ENCODE measurements around the gene ZNF420. TPM values are rescaled to one million over a fixed set of nuclear protein-coding genes. Genes with fewer than 3 reads are reported as not detected.
"Not testable (repeated sequence)": the region's sequence is repeated elsewhere in the genome, so short reads cannot be mapped to it uniquely, and the experiment has no call there.

The ZNF420 gene
- total RNA-seq, 4 donors from 2014 or later = 6.1 to 53.5 (median 17.2) TPM

- intact Hi-C loops (cut with DNase I; ENCODE audit: low total_unique reads) = no loop called here
- no peak for DNase-seq
- TF ChIP-seq POLR2A (IDR thresholded peaks at IDR 0.05) (no peak), CTCF (IDR thresholded peaks at IDR 0.05) (no peak)
These were observed 4.1 kb upstream of the ZNF420 start for GRCh38 chr19:37074111-37074510.

GRCh38 chr19:37074819-37075362, 3.3 kb upstream of the ZNF420 start:
- Histone ChIP-seq H3K4me1 (peaks cover 0 to 8% of the 10 kb centered on the region in 2 donors), H3K36me3 (no peaks in the 10 kb centered on the region), H3K4me3 (no peak overlapping the region), H3K27me3 (no peaks in the 10 kb centered on the region), H3K27ac (no peak overlapping the region), H3K9me3 (no peaks in the 10 kb centered on the region)
- no peak for DNase-seq
- intact Hi-C loops (cut with DNase I; ENCODE audit: low total_unique reads) = no loop called here
- TF ChIP-seq POLR2A (IDR thresholded peaks at IDR 0.05) (no peak), CTCF (IDR thresholded peaks at IDR 0.05) (no peak)

More at GRCh38 chr19:37074111-37074510, 4.1 kb upstream of the ZNF420 start:
- Histone ChIP-seq H3K27me3 (no peaks in the 10 kb centered on the region), H3K4me1 (peaks cover 0 to 2% of the 10 kb centered on the region in 2 donors), H3K4me3 (no peak overlapping the region), H3K36me3 (no peaks in the 10 kb centered on the region), H3K9me3 (peaks cover 0 to 4% of the 10 kb centered on the region in 2 donors), H3K27ac (no peak overlapping the region)

- H3K4me1 ChIP-seq; DNase-seq; H3K27me3 ChIP-seq; H3K4me3 ChIP-seq; H3K9me3 ChIP-seq; H3K27ac ChIP-seq; H3K36me3 ChIP-seq; intact Hi-C loops (cut with DNase I; ENCODE audit: low total_unique reads): not testable (repeated sequence)
These were observed 1.7 kb upstream of the ZNF420 start for GRCh38 chr19:37076524-37076923.

- peak overlapping the region; percentile 56 to 82 for H3K4me3 ChIP-seq
- DNase-seq = no peak
- H3K9me3 ChIP-seq = peaks cover 0 to 6% of the 10 kb centered on the region in 2 donors
- H3K4me1 ChIP-seq = peaks cover 0 to 8% of the 10 kb centered on the region in 2 donors
- no peaks in the 10 kb centered on the region for H3K27me3 ChIP-seq
- TF ChIP-seq POLR2A (IDR thresholded peaks at IDR 0.05) (no peak), CTCF (IDR thresholded peaks at IDR 0.05) (no peak)
- intact Hi-C loops (cut with DNase I; ENCODE audit: low total_unique reads) = no loop called here
- H3K27ac ChIP-seq = peak overlapping the region; percentile 85 to 87
- no peaks in the 10 kb centered on the region for H3K36me3 ChIP-seq
These were observed 716 bp upstream of the ZNF420 start for GRCh38 chr19:37077501-37077933.

- Histone ChIP-seq H3K4me1 (peaks cover 0 to 8% of the 10 kb centered on the region in 2 donors), H3K4me3 (peak overlapping the region; percentile 56 to 82), H3K27me3 (no peaks in the 10 kb centered on the region), H3K27ac (peak overlapping the region; percentile 85 to 87), H3K36me3 (no peaks in the 10 kb centered on the region), H3K9me3 (peaks cover 0 to 18% of the 10 kb centered on the region in 2 donors)
- no peak for TF ChIP-seq POLR2A (IDR thresholded peaks at IDR 0.05)
- no peak for TF ChIP-seq CTCF (IDR thresholded peaks at IDR 0.05)
- no peak for DNase-seq
- intact Hi-C loops (cut with DNase I; ENCODE audit: low total_unique reads) = no loop called here
These were observed 442 bp downstream of the ZNF420 start for GRCh38 chr19:37078717-37079032.

- peaks cover 0 to 8% of the 10 kb centered on the region in 2 donors for H3K4me1 ChIP-seq
- peaks cover 0 to 19% of the 10 kb centered on the region in 2 donors for H3K9me3 ChIP-seq
- no peak for TF ChIP-seq POLR2A (IDR thresholded peaks at IDR 0.05)
- TF ChIP-seq CTCF (IDR thresholded peaks at IDR 0.05) = no peak
- intact Hi-C loops (cut with DNase I; ENCODE audit: low total_unique reads) = no loop called here
- no peaks in the 10 kb centered on the region for H3K36me3 ChIP-seq
- H3K27ac ChIP-seq = no peak overlapping the region
- H3K27me3 ChIP-seq = no peaks in the 10 kb centered on the region
- DNase-seq = no peak
- peak overlapping the region; percentile 56 to 82 for H3K4me3 ChIP-seq
These were observed 1.0 kb downstream of the ZNF420 start for GRCh38 chr19:37079238-37079637.
